Stimulated activated CD4-positive, alpha-beta T cell treated with anti-CD3 and anti-CD28 coated beads, Interleukin-12 subunit alpha, Interleukin-12 subunit beta, amount 100 ng/mL, for 4 hours (primary cell): ENCODE results near the gene RASSF10.

Source experiments
- DNase-seq: peaks from one replicate; pipeline ENCODE4 v3.0.0-alpha.2; 2020

Gene RASSF10

DNA sequence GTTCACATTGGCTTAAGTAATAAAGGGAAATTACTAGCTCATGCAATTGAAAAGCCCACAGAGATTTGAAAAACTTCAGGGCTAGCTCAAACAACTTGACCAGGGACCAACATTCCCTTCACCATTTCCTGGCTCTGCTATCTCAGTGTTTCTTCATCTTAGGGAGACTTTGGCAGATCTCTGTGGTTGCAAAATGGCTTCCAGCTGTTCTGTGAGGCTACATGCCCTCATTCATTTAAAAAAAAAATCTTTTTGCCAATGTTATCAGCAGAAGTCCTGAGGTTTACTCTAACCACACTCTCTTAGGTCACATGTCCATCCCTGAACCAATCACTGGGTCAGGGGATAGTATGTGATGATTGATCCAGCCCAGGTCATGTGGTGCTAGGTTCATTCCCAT, 13.9 kb upstream of the RASSF10 start:
- DNase-seq, result no peak

DNA sequence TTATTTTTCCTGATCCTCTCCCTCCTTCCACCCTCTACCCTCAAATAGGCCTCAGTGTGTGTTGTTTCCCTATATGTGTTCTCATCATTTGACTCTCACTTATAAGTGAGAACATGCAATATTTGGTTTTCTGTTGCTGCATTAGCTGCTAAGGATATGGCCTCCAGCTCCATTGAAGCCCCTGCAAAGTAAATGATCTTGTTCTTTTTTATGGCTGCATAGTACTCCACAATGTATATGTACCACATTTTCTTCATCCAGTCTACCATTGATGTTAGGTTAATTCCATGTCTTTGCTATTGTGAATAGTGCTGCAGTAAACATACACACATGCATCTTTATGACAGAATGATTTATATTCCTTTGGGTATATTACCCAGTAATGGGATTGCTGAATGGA, 13.3 kb upstream of the RASSF10 start:
- DNase-seq, result no peak

DNA sequence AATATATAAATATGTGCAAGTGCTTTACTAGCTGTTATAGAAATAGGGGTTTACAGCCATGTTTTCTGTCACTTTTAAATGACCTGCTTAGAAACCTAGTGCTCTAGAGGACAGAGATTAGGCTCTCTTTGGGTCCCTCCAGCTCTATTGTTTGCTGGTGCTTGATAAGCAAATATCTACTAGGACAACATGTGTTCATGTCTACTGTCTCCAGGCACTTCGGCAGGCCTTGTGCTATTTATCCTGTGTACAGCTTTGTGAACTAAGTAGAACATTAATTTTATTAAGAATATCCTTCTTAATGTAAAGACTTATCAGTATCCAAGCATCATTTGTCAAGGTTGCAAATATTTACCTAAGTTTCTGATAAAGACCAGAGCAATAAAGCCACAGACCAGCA, 11.9 kb upstream of the RASSF10 start:
- no peak for DNase-seq

DNA sequence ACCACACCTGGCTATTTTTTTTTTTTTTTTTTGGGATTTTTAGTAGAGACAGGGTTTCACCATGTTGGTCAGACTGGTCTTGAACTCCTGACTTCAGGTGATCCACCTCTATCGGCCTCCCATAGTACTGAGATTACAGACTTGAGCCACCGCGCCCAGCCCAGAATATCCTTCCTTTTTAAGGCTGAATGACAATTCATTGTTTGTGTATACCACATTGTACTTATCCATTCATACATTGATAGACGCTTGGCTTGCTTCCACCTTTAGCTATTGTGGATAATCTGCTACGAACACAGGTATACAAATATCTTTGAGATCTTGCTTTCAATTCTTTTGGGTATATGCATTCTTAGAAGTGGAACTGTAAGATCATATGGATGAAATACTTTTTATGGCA, 10.8 kb upstream of the RASSF10 start:
- DNase-seq, result no peak

DNA sequence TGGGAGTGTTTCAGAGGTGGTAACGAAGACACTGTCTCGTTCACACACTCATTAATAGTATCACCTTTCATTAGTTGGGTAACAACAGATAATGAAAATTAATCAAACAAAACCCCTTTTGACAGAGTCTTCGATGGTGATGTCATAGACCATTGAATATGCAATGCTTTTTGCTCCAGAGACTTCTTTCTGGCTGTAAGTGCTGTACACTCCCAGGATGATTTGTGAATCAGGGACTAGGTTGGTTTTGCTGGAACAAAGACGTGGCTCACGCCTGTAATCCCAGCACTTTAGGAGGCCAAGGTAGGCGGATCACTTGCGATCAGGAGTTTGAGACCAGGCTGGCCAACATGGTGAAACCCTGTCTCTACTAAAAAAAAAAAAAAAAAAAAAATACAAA, 9.5 kb upstream of the RASSF10 start:
- no peak for DNase-seq

DNA sequence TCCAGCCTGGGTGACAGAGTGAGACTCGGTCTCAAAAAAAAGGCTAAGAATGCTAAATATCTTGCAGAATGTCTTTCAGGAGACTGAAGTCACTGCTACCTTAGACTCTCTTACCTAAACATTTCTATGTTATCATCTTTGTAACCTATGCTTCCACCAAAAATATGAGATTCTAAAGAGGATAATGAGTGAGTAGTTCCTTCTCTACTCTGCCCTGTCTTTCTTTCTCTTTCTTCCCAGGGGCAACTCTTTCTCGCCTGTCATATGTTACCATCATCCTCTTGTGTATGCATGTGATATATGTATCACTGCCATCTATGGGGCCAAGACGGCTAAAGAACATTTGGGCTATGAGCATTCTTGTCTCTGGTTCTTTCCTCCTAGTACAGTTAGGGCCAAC, 9.0 kb upstream of the RASSF10 start:
- no peak for DNase-seq

DNA sequence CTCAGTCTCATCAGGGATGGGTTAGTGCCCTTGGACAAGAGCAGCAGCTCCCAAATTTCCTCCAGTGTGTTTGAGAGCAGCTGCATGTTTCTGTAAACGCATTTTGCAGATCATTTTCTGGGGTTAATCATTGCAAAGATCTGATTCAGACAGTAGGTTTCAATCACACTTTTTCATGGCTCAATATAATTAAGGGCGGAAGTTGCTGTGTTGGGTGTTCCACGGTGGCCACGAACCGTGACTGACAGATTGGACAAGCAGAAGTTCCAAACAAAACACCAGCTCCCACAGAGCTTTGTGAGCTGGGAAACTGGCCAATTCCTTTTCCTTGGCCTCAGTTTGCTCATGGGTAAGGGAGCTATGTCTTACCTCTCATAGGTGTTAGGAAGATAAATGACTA, 8.4 kb upstream of the RASSF10 start:
- DNase-seq, result no peak

DNA sequence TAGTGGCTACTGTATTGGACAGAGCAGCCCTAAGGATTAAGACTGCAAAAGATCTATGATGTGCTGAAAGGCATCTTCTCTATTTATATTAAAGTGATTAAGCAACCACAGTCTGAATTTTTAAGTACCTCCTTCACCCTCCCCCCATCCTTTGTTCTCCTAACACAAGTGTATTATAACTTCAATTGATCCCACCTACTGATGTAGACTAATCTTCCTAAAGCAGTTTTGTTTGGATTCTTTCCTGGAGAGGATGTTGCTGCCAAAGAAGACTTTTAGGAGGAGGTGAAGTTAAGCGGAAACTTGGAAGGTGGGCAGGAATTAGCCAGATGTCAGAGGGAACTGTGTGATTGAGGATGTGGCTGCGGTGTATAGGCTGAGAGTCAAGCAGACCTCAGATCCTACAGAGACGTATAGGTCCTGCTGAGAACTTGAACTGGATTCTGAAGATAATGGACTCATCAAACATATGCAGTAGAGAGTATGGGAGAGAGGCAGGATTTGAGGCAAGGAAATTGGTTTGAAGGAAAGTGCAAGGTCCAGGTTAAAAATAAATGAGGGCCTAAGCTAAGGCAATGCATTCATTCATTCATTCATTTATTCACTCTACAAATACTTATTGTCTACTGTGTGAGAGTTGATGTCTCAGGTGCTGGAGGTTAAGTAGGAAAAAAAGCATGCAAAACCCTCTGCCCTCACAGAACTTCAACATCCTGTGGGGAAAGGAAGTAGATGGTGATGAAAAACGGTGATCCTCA, 5.2 kb upstream of the RASSF10 start:
- DNase-seq, result no peak

DNA sequence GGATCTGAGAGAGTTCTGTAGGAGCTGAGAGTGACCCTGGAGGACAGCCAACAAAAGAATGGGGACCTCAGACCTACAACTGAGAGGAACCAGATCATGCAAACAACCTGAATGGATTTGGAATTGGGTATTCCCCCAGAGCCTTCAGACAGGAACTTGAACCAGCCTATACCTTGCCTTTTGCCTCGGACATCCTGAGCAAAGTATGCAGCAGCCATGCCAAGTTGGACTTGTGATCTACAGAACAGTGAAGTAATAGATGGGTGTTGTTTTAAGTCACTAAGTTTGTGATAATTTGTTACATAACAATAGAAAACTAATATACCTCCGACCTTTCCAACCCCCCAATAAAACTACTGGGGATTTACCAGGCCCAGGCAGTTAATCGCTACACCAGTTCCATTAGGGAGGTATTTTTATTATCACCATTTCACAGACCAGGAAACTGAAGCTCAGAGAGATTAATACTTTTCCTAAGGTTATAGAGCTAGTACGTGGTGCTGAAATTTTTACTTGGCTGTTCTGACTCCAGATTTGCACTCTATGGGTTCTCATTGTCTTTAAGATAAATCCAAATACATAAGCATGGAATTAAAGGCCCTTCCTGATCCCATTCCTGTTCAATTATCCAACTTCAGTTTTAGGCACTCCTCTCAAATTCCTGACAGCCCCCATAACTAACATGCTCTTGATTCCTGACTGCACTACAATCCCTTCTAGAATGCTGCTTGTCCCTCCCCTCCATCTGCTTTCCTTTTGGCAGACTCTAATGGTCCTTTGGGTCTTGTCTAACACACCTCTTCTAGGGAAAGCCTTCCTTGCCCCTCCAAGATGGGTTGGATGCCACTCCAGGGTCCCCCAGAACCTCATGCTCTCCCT, 1.7 kb upstream of the RASSF10 start:
- DNase-seq, result no peak

DNA sequence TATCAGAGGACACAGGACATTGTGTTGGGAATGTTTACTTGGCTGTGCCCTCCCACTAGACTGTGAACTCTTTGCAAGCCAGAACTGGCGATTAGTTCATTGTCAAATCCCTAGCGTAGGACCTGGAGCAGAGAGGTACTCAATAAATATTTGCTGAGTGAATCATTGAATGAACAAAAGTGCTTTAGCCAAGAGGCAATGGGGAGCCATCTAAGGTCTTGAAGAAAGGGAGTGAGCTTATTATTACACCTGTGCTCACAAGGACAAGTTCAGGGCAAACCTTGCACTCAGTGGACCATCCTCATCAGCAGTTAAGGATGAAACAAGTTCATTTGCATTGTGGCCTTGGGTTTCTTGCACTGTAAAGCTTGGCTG, 1.1 kb upstream of the RASSF10 start:
- no peak for DNase-seq

DNA sequence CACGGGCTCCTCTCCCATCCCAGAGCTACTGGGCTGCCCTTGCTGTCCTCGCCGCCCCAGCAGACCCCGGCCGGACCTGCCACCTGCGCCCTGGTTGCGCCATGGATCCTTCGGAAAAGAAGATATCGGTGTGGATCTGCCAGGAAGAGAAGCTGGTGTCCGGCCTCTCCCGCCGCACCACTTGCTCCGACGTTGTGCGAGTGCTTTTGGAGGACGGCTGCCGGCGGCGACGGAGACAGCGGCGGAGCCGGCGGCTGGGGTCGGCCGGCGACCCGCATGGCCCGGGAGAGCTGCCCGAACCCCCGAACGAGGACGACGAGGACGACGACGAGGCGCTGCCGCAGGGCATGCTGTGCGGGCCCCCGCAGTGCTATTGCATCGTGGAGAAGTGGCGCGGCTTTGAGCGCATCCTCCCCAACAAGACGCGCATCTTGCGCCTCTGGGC, 382 bp downstream of the RASSF10 start:
- DNase-seq, result no peak

DNA sequence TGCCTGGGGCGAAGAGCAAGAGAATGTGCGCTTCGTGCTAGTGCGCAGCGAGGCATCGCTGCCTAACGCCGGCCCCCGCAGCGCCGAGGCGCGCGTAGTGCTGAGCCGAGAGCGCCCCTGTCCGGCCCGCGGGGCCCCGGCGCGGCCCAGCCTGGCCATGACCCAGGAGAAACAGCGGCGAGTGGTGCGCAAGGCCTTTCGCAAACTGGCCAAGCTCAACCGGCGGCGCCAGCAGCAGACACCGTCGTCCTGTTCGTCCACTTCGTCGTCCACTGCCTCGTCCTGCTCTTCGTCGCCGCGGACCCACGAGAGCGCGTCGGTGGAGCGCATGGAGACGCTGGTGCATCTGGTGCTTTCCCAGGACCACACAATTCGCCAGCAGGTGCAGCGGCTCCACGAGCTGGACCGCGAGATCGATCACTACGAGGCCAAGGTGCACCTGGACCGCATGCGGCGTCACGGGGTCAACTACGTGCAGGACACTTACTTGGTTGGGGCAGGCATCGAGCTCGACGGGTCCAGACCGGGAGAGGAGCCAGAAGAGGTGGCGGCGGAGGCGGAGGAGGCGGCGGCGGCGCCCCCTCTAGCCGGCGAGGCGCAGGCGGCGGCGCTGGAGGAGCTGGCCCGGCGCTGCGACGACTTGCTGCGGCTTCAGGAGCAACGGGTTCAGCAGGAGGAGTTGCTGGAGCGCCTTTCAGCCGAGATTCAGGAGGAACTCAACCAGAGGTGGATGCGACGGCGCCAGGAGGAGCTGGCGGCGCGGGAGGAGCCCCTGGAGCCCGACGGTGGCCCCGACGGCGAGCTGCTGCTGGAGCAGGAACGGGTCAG, 1.0 kb downstream of the RASSF10 start:
- DNase-seq, result no peak

DNA sequence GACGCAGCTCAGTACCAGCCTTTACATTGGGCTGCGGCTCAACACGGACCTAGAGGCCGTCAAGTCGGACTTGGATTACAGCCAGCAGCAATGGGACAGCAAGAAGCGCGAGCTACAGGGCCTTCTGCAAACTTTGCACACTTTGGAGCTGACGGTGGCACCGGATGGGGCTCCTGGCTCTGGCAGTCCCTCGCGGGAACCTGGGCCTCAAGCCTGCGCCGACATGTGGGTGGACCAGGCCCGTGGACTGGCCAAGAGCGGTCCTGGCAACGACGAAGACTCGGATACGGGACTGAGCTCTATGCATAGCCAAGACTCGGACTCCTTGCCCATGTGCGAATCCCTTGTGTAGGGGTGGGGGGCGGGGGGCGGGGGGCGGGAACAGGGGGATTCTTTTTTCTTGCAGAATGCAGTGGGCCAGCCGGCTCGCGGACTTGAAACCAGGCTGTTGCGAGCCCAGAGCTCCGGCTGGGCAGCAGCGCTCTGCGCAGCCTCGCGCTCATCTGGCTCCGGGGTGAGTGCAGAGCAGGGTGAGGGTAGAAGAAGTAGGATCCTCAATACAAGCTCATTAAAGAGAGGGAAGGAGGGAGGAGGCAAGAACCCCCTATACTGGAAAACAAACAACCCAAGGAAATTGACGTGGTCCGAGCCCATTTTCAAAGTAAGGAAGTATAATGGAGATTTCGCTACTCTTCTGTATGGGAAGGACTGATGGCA, 1.8 kb downstream of the RASSF10 start:
- no peak for DNase-seq

DNA sequence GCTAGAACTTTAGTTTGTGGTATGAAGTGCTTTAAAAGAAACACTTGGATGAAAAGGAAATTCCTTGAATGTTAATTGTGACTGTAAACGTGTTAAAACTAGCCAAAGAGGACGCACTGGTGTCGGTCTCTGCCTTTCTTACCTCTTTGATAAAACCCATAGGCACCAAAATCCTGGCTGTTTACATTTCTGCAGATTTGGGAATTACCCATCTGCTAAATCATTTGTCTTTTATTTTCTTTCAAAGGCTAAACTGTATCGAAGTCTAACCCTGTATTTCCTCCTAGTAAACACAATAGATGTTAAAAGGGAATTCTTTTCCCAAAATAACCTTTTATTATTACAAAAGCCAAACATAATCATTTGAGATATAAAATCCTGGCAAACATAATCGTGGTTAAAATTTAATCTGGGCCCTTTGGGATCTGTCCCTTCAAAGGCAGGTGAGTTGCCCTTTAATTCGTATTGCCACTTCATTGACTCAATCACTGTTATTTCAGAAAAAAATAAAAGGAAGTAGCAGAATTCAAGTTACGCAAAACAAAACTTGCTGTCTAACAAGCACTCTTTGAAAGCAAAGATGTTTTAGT, 2.4 kb downstream of the RASSF10 start:
- DNase-seq, result no peak

DNA sequence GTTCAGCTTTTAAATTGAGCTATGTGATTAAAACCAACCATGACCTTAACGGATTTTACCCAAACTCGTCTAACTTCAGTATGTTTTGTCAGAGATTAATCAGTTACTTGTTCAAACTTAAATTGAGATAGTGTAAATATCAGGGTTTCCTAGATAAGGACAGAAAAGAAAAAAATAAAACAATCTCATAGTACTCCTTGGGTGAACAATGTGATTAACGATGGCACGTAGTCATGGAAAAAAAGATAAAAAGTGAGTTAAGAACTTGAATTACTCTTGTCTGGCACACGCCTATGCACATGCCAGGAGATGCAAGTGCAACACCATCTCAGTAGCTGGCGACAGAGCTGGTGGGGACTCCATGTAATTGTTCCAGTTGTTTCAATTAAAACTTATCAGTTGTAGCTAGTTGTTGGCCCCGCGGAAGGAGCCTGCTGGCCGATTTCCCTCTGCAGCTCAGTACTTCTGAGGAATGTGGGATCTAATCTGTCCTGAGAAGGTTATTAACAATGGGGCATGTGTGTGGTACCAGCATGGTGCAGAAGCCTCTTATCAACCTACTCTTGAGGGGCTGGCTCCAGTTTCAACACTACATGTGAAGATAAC, 3.0 kb downstream of the RASSF10 start:
- no peak for DNase-seq

DNA sequence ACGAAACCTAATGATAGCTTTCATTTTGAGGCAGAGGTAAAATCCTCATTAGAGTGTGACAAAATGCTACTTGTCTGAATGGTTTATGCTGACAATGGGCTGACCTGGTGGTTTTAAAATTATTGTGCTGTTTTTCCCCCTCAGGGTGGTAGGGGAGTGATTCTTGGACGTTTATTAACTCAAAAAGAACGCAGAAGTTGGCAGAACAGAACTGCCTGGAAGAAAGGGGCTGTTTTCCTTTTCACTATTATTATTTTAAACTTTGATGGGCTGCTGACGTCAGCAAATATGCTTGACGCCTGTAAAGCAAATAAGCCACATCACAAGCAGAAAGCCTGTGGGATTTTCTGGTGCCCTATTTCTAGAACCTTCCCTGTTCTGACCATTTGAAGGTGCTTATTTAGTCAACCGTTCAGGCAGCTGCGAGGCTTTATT, 4.0 kb downstream of the RASSF10 start:
- no peak for DNase-seq

DNA sequence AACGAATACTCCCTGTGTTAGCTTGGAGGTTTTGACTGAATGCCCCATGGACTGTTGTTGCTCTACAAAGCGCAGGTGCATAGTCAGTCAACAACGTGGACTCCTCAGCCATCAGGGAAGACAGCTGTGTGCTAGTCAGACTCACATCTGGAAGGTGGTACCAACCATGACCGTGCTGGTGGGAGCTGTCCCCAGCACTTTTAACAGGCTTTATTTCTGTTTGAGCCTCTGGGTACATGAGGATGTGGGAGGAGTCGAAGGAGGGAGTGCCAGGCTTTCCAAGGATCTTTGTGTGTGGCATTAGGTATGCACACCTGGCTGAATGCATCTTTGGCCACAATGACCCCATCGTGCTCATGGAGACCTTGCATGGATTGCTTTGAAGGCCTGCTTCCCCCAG, 6.6 kb downstream of the RASSF10 start:
- no peak for DNase-seq

DNA sequence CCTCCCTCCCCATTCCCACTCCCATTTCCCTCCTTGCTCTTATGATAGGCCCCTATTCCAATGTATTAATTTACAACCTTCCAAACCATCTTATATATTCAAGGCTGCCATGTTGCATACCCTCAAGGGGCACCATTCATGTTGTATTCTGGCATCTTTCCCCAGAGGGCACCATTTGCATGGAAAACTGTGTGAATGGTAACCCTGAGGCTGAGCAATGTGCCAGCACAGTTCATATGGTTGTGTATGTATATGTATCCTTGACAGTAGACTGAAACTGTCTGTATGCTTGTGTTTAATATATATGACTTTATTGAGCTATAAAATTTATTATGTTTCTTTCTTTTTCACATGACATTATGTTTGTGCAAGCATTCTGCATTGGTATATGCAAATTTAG, 7.3 kb downstream of the RASSF10 start:
- no peak for DNase-seq

DNA sequence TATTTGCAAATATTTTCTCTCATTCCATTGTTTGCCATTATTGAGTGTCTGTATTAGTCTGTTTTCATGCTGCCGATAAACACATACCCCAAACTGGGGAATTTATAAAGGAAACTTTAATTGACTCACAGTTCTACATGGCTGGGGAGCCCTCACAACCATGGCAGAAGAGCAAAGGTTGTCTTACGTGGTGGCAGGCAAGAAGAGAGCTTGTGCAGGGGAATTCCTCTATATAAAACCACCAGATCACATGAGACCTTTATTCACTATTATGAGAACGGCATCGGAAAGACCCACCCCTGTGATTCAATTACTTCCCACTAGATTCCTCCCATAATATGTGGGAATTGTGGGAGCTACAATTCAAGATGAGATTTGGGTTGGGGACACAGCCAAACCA, 10.2 kb downstream of the RASSF10 start:
- no peak for DNase-seq

DNA sequence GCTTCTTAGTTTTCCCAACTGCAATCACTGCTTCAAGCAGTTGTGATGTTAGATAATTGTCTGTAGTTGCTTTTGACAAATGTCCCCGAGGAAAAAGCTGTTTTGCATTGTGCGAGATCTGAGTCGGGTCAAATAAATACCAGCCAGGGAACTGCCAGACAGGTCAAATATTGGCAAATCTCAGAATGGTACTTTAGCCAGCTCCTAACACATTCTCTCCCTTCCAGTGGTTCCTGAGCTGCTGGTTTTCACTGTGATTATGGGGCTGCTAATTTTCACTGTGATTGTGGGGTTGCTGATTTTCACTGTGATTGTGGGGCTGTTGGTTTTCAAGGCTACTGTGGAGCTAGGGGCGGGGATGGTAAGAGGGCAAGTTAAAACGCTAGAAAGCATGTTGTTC, 14.3 kb downstream of the RASSF10 start:
- no peak for DNase-seq

DNA sequence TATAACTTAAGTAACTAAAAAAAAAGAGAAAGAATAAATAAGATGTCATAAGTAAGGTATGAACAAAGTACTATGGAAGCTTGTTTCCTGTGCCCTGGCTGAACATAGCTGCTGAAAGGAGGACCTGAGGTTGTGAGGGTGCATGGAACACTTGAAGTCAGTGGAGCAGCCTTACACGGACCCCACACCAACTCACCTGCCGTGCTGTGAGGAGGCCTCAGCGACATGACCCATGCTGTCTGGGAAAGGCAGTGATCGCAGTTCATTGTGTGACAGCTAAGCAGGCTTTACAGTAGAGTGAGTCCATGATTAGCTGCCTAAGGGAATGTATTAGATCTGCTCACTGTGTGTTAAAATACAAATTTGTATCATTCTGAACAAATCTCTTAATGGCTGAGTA, 17.6 kb downstream of the RASSF10 start:
- DNase-seq, result no peak

DNA sequence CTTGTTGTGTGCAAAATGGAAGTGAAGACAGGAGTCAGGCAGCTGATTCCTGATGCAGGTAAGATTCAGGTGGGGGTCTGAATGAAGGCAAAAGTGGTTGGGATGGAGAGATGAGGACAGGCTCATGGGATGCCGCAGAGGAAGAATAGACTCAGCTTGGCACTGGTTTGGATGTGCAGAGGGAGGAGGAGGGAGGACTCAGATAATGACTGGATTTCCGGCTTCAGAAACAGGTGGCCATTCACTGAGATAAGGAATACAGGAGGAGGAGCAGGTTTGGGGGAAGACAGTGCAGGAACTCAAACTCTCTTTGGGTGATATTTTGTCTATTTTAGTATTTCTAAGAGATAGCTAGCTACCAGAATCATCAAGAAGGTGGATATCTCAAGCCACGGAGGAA, 19.2 kb downstream of the RASSF10 start:
- no peak for DNase-seq
